NOMO-1 treated with dmso at 0.1 percent for 144 hours (cell line): ENCODE results near the gene KDM2A.

Experiments
- DNase-seq: peaks from one replicate; lab custom pipeline; 2025; ENCODE audit not compliant: unreplicated experiment; lab: John Stamatoyannopoulos, UW

Gene KDM2A

GRCh38 chr11:67118801-67119584 is at the start of gene KDM2A:
Gene KDM2A, plus strand, starts transcription at chr11:67119263. Its CDS starts 2,054 bp downstream, at chr11:67121317.
- DNase-seq: peak; percentile 99

GRCh38 chr11:67071420-67072284 is 47.4 kb upstream of the KDM2A start:
- DNase-seq: peak; percentile 27

GRCh38 chr11:67072295-67072694 is 46.8 kb upstream of the KDM2A start:
- DNase-seq: no peak

DNA sequence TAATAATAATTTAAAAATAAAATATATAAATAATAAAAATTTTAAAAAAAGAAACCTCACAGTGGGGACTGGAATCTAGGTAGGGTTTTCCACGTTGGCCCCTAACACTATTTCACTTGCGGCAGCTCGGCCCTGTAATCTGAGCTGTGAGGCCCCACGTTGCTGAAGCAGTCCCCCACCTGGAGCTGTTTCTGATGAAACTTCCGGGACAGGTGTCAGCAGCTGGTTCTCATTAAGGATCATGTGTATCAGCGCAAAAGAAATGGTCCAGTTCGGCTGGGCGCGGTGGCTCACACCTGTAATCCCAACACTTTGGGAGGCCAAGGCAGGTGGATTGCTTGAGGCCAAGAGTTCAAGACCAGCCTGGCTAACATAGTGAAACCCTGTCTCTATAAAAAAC is 45.2 kb upstream of the KDM2A start:
- DNase-seq: no peak

- DNase-seq: no peak
Observed at GRCh38 chr11:67076202-67076601, 42.9 kb upstream of the KDM2A start.

GRCh38 chr11:67079065-67079705 is 39.9 kb upstream of the KDM2A start:
- no peak for DNase-seq

DNA sequence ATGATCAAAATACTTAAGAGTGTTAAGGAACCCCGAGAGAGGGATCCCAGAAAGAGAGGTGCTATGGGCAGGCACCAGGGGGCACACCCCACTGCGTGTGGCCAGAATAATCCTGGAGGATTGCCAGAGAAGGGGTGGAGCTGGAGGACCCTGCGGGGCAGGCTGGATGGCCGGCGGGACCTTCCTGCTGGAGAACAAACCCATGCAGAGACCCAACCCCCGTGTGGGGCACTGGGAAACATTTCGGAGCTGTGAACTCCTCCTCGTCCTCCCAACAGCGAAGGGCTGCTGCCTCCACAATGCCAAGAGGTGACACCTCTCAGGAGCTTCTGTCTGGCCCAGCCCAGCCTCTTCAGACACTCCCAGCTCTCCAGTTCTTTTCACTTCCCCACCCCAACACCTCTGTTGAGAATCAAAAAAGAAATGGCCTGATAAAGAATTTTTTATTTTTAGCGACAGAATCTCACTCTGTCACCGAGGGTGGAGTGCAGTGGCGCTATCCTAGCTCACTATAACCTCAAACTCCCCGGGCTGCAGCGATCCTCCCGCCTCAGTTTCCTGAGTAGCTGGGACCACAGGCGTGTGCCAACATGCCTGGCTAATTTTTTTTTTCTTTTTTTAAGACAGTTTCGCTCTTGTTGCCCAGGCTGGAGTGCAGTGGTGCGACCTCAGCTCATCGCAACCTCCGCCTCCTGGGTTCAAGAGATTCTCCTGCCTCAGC is 36.8 kb upstream of the KDM2A start:
- peak; percentile 45 for DNase-seq

DNA sequence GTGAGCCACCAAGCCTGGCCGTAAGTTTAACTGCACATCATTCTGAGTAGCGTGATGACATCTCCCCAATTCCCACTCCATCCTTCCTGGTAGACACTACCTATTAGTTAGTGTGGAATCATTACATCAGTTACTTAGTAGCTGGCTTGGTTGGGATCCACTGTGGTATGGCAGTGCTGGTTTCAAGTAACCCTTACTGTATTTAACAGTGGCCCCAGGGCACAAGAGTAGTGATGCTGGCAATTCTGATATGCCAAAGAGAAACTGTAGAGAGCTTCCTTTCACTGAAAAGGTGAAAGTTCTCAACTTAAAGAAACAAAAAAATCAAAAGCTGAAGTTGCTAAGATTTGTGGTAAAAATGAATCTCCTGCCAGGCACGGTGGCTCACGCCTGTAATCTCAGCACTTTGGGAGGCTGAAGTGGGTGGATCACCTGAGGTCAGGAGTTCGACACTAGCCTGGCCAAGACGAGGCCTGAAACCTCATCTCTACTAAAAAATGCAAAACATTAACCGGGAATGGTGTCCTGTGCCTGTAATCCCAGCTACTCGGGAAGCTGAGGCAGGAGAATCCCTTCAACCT is 35.2 kb upstream of the KDM2A start:
- no peak for DNase-seq

- no peak for DNase-seq
Observed at GRCh38 chr11:67085617-67086016, 33.4 kb upstream of the KDM2A start.

DNA sequence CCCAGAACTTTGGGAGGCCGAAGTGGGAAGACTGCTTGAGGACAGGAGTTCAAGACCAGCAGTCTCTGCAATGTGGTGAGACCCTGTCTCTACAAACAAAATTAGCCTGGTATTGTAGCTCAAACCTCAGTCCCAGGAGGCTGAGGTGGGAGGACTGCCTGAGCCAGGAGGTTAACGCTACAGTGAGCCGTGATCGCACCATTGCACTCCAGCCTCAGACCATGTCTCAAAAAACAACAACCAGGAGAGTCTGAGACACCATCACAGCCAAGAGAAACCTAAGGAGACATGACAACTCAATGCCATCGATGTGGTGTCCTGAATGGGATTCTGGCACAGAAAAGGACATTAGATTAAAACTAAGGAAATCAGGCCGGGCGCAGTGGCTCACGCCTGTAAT is 28.3 kb upstream of the KDM2A start:
- no peak for DNase-seq

DNA sequence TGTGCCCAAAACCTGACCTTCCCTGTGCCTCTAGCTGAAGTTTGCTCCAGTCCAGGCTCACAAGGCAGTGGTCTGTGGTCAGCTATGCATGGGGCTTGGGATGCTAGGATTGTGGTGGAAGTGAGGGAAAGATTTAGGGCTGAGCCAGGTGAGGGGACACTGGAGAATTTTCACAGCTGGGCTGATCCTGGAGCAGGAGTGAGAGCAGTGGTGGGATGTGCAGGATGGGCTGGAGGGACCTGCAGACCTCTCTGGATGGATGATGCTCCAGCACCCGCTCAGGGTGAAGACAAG is 23.9 kb upstream of the KDM2A start:
- DNase-seq: no peak

- no peak for DNase-seq
Observed at GRCh38 chr11:67098799-67099429, 20.1 kb upstream of the KDM2A start.

DNA sequence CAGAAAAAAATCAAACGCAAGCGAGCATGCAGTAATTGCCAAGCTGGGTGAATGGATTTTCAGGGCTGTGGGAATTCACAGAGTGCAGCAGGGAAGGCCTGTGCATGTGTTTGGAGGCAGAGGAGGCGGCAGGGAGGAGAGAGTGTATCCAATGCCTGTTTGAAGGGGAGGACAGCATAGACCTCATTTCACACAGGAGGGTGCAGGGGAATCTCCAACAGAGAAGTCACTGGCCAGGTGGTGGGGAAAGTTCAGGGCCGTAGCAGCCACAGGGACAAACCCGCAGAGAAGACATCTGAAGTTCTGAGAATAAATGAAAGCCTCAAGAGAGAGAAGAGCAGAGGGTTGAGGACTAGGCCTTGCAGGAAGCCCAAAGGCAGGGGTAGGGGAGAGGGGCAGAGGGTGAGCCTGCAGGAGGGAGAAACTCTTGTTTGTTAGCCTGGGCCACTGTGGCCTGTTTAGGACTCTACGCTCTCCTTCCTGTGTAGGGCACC is 19.2 kb upstream of the KDM2A start:
- DNase-seq: no peak

- no peak for DNase-seq
Observed at GRCh38 chr11:67102664-67103063, 16.4 kb upstream of the KDM2A start.

GRCh38 chr11:67105964-67106363 is 13.1 kb upstream of the KDM2A start:
- no peak for DNase-seq

- no peak for DNase-seq
Observed at GRCh38 chr11:67111261-67111660, 7.8 kb upstream of the KDM2A start.

DNA sequence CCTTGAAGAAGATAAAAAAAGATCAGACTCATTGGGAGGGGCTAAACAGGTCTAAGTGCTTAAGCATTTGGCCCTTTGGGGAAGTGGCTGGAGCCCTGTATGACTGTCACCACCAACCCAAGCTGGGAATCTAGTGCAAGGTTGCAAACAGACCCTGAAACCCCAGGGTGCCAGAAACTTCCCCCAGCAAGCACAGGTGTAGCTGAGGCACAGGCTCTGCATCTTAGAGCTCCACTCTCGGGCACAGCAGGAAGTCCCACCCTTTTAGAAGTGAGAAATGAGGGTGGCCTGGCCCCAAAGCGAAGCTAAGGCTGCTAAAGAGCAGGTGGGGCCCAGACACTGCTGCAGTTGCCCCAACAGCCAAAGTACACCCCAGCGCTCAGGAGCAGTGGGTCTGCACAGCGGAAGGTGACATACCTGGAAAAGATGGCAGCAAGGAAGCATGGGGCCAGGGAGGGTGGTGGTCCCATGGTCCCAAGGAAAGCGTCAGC is 5.8 kb upstream of the KDM2A start:
- peak; percentile 80 for DNase-seq

DNA sequence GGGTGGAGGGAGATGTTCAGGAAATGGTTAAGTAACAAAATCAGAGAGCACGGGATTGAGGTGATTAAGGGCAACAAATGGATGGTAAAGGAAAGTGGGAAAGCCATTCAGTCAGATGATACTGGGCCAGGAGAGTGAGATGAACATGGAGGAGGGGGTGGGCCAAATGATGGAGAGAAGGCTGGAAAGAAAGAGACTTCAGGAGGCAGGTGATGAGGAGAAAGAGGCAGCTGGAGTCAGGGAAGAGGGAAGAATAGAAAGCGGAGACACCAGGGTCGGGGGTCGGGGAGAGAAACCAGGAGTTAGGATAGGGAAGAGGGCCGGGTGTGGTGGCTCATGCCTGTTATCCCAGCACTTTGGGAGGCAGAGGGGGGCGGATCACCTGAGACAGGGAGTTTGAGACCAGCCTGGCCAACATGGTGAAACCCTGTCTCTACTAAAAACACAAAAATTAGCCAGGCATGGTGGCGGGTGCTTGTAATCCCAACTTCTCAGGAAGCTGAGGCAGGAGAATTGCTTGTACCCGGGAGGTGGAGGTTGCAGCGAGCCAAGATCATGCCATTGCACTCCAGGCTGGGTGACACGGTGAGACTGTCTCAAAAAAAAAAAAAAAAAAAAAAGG is 4.7 kb upstream of the KDM2A start:
- no peak for DNase-seq

DNA sequence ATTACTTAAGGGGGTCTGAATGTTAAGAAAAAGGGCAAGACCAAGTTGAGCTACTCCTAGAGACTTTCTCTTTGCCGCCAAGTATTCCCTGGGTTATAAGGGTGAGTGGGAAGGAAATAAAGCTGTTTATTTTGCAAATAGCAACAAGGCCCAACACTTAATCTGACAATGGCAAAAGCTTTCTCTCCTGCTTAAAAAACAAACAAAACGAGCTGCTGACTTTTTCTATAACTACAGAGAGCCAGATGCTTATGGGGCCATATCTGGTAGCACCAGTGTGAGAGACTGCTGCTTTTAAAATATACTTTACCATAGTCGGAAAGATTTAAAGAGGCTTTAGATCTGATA is 2.3 kb upstream of the KDM2A start:
- DNase-seq: no peak

DNA sequence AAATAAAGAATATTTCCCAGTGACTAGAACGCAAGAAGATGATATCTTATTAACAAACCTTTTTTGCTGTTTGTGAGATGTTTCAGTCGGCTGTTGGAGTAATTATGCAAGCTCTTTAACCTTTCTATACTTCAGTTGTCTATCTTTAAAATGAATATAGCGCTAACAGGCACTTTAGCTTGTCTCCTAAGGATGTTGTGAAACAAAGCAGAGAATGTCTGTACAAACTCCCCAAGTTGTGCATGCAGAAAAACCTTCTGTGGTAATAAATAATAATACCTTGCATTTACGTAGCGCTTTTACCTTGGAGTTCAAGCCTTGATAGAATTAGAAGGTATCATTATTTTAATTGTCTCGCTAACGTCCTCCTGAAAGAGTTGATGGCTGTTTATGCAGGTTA is 1.9 kb upstream of the KDM2A start:
- no peak for DNase-seq
